Neuronal stem cell (in vitro differentiated cells): ENCODE data around the gene TSHZ1.
A peak's percentile ranks its signal among the peaks of the same experiment; 100 is the strongest.

Experiments used
- DNase-seq: peaks from one replicate; pipeline ENCODE4 v3.0.0-alpha.2; 2013; ENCODE audit warnings: low spot score
- H2AFZ ChIP-seq: one replicate; pipeline ENCODE4 v1.6.1; 2013; ENCODE audit warnings: mild to moderate bottlenecking, low read length, inconsistent platforms
- H2AK5ac ChIP-seq: 2 replicates; pipeline ENCODE4 v1.6.1; 2013; ENCODE audit warnings: low read depth, mild to moderate bottlenecking, inconsistent platforms, low read length, moderate library complexity, mixed read lengths
- H2BK120ac ChIP-seq: 2 replicates; pipeline ENCODE4 v1.6.1; 2013; ENCODE audit warnings: low read depth, mild to moderate bottlenecking, inconsistent platforms, low read length, moderate library complexity, mixed read lengths
- H2BK12ac ChIP-seq: one replicate; pipeline ENCODE4 v1.6.1; 2013; ENCODE audit warnings: low read length, inconsistent platforms
- H2BK15ac ChIP-seq: 2 replicates; pipeline ENCODE4 v1.6.1; 2013; ENCODE audit warnings: mild to moderate bottlenecking, low read length, inconsistent platforms, mixed read lengths
- H2BK5ac ChIP-seq: one replicate; pipeline ENCODE4 v1.6.1; 2013; ENCODE audit warnings: inconsistent platforms, mild to moderate bottlenecking, low read length, moderate library complexity
- H3K14ac ChIP-seq: one replicate; pipeline ENCODE4 v1.6.1; 2013; ENCODE audit warnings: low read length, inconsistent platforms
- H3K18ac ChIP-seq: 2 replicates; pipeline ENCODE4 v1.6.1; 2013; ENCODE audit warnings: low read length, inconsistent platforms
- H3K23ac ChIP-seq: 2 replicates; pipeline ENCODE4 v1.6.1; 2013; ENCODE audit warnings: low read depth, mild to moderate bottlenecking, mixed read lengths, low read length, inconsistent platforms; ENCODE audit not compliant: poor library complexity
- H3K27ac ChIP-seq: replicated peaks from 3 replicates; pipeline ENCODE4 v1.5.1; 2013; ENCODE audit warnings: low read length, inconsistent platforms
- H3K27me3 ChIP-seq, 3 experiments: 2 replicates each; pipeline ENCODE4 v1.6.1; 2013; ENCODE audit warnings: low read length in 3 of 3, mild to moderate bottlenecking in 2 of 3, inconsistent platforms in 1 of 3, low read depth in 1 of 3, mixed read lengths in 1 of 3, moderate library complexity in 1 of 3; ENCODE audit not compliant: control insufficient read depth in 3 of 3, insufficient read depth in 3 of 3
- H3K36me3 ChIP-seq, 2 donors: replicated peaks in 1 of 2; 2 replicates each; pipeline ENCODE4 v1.6.1; 2013; ENCODE audit warnings: low read length in 2 of 2; ENCODE audit not compliant: control insufficient read depth in 2 of 2, insufficient read depth in 2 of 2
- H3K4ac ChIP-seq: 2 replicates; pipeline ENCODE4 v1.6.1; 2013; ENCODE audit warnings: inconsistent platforms, mild to moderate bottlenecking, low read length, moderate library complexity
- H3K4me1 ChIP-seq, 2 donors: 1 replicate in 1 of 2; 2 replicates in 1 of 2; pipeline ENCODE4 v1.6.1; 2013; ENCODE audit warnings: low read length in 2 of 2, low read depth in 1 of 2; ENCODE audit not compliant: control insufficient read depth in 2 of 2, insufficient read depth in 1 of 2
- H3K4me2 ChIP-seq: one replicate; pipeline ENCODE4 v1.6.1; 2013; ENCODE audit warnings: mild to moderate bottlenecking, low read length, inconsistent platforms; ENCODE audit not compliant: insufficient read depth, poor library complexity, severe bottlenecking
- H3K4me3 ChIP-seq, 2 donors: 2 replicates each; pipeline ENCODE4 v1.5.1; 2013; ENCODE audit warnings: low read length in 2 of 2, mild to moderate bottlenecking in 2 of 2, inconsistent platforms in 1 of 2, moderate library complexity in 1 of 2
- H3K79me1 ChIP-seq: one replicate; pipeline ENCODE4 v1.6.1; 2013; ENCODE audit warnings: low read depth, mild to moderate bottlenecking, inconsistent platforms, low read length, moderate library complexity
- H3K9ac ChIP-seq: one replicate; pipeline ENCODE4 v1.6.1; 2013; ENCODE audit warnings: mild to moderate bottlenecking, low read depth, low read length, inconsistent platforms; ENCODE audit not compliant: poor library complexity
- H3K9me3 ChIP-seq, 2 donors: replicated peaks in 1 of 2; 2 replicates each; pipeline versions ENCODE3 to v1.6.1; 2013; ENCODE audit warnings: low read length in 2 of 2, mild to moderate bottlenecking in 2 of 2, inconsistent platforms in 1 of 2, low read depth in 1 of 2, mixed read lengths in 1 of 2, moderate library complexity in 1 of 2; ENCODE audit not compliant: control insufficient read depth in 2 of 2, insufficient read depth in 1 of 2
- H4K8ac ChIP-seq: one replicate; pipeline ENCODE4 v1.6.1; 2013; ENCODE audit warnings: low read depth, mild to moderate bottlenecking, inconsistent platforms, low read length, moderate library complexity
- H4K91ac ChIP-seq: one replicate; pipeline ENCODE4 v1.6.1; 2013; ENCODE audit warnings: low read length, low read depth, mild to moderate bottlenecking, inconsistent platforms; ENCODE audit not compliant: poor library complexity
- WGBS, 2 donors: extraction: QIAGEN DNeasy Blood & Tissue Kit; methylation state at CpG; one replicate each; pipeline ENCODE4 v1.1.7; 2013; ENCODE audit warnings: missing lambda C conversion rate in 2 of 2, mixed read lengths in 1 of 2; ENCODE audit not compliant: insufficient read length in 2 of 2, insufficient replicate concordance in 1 of 2; ENCODE audit errors: extremely low coverage in 2 of 2; 5-methylcytosine and 5-hydroxymethylcytosine counted together

The TSHZ1 gene

DNA sequence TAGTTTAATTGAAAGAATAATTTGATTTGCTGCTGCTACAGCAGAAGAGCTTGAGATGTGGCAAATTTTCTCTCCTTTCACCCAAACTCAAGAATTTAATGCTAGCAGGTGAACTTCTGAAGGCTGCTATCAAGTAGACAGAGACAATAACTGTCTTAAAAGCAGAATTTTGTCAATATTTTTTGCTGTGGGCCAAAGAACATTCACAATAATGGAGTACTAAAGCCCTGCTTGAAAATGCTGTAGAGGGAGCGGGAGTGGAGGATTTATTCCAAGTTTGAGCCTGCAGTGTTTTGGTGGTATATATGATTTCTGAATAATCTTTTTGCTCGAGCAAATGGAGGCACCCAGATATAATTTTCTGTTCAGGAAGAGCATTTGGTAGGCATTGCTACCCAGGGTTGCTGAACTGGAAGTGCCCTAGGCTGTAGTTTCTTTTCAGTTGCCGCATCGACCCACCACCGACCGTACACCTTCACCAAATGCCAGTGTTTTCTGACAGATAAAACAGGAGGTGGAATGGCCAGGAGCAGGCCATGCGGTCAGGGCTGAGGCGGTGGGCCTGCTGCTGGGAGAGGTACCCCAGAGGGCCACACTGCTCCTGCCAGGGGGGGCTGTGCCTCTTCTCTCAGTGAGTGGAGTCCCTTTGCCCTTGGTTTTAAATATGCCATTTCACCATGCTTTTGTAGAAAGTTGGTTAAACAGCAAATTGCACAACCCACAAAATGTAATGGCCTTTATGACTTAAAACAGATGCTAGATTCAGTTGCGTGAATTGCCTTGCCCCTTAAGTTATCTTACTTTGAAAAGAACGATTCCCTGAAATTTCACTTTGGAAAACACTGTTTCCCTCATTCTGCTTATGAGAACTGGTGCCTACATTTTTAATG is 36.4 kb downstream of the TSHZ1 start:
- WGBS, 2 donors: no CpG with 5 or more reads among the region's 10 CpGs
- no peaks in the 10 kb centered on the region for H3K27me3 ChIP-seq
- no peak overlapping the region for H3K4me2 ChIP-seq
- H3K23ac ChIP-seq: no peak overlapping the region
- H3K4me1 ChIP-seq: no peaks in the 10 kb centered on the region
- no peak overlapping the region for H2BK15ac ChIP-seq
- no peaks in the 10 kb centered on the region for H3K36me3 ChIP-seq
- H2AK5ac ChIP-seq: no peak overlapping the region
- no peak overlapping the region for H3K27ac ChIP-seq
- no peaks in the 10 kb centered on the region for H3K79me1 ChIP-seq
- H4K91ac ChIP-seq: no peak overlapping the region
- H2BK120ac ChIP-seq: no peak overlapping the region
- no peak for DNase-seq
- no peak overlapping the region for H3K9ac ChIP-seq
- no peak overlapping the region for H2AFZ ChIP-seq
- H3K4me3 ChIP-seq: no peak overlapping the region
- H3K18ac ChIP-seq: no peak overlapping the region
- no peak overlapping the region for H2BK5ac ChIP-seq
- H3K9me3 ChIP-seq: no peaks in the 10 kb centered on the region
- no peak overlapping the region for H4K8ac ChIP-seq
- H3K4ac ChIP-seq: no peak overlapping the region
- no peak overlapping the region for H2BK12ac ChIP-seq
- H3K14ac ChIP-seq: no peak overlapping the region

DNA sequence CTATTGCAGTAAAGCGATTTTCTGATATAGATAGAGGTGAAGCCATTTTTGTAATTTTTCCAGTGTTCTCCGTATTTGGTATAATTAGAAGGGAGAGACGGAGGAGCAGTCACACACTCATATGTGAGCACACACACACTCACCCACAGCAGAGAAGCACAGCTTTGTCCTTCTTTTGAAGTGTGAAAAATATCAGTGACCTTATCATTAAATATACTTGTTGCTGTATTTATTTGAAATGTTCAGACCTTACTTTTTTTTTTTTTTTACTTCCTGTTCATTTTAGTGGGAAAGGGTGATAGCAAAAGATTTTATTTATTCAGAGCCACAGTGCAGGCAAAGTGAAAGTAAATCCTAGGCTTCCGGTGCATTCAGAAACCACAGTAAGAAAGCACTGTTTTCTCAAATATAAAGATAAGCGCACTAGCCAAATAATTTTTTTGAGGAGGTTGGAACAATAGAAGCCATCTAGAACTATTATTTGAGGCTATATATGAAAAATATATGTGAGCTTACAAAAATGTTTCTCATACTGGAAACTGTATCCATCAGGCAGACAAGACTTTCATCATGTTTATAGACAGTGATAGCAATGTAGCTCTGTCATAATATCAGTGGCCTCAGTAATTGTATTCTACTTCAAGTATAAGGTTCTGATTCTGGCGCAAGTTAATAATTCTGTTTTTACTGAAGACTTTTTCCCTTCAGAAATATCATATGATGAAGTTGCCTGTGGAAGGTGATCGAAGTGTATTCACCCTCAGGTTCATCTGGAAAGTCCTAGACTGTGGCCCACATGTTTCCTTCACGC is 37.2 kb downstream of the TSHZ1 start:
- no CpG with 5 or more reads among the region's 8 CpGs for WGBS, 2 donors
- H3K18ac ChIP-seq: no peak overlapping the region
- H3K36me3 ChIP-seq: no peaks in the 10 kb centered on the region
- no peak overlapping the region for H2BK12ac ChIP-seq
- no peak overlapping the region for H2BK120ac ChIP-seq
- no peak overlapping the region for H2AFZ ChIP-seq
- H2AK5ac ChIP-seq: no peak overlapping the region
- no peak overlapping the region for H3K23ac ChIP-seq
- no peak for DNase-seq
- H4K91ac ChIP-seq: no peak overlapping the region
- H2BK15ac ChIP-seq: no peak overlapping the region
- H3K4me3 ChIP-seq: no peak overlapping the region
- H3K79me1 ChIP-seq: no peaks in the 10 kb centered on the region
- no peak overlapping the region for H3K27ac ChIP-seq
- no peak overlapping the region for H3K4ac ChIP-seq
- H3K9ac ChIP-seq: no peak overlapping the region
- H3K9me3 ChIP-seq: no peaks in the 10 kb centered on the region
- no peak overlapping the region for H4K8ac ChIP-seq
- no peak overlapping the region for H2BK5ac ChIP-seq
- H3K4me2 ChIP-seq: no peak overlapping the region
- no peak overlapping the region for H3K14ac ChIP-seq
- no peaks in the 10 kb centered on the region for H3K27me3 ChIP-seq
- H3K4me1 ChIP-seq: no peaks in the 10 kb centered on the region

DNA sequence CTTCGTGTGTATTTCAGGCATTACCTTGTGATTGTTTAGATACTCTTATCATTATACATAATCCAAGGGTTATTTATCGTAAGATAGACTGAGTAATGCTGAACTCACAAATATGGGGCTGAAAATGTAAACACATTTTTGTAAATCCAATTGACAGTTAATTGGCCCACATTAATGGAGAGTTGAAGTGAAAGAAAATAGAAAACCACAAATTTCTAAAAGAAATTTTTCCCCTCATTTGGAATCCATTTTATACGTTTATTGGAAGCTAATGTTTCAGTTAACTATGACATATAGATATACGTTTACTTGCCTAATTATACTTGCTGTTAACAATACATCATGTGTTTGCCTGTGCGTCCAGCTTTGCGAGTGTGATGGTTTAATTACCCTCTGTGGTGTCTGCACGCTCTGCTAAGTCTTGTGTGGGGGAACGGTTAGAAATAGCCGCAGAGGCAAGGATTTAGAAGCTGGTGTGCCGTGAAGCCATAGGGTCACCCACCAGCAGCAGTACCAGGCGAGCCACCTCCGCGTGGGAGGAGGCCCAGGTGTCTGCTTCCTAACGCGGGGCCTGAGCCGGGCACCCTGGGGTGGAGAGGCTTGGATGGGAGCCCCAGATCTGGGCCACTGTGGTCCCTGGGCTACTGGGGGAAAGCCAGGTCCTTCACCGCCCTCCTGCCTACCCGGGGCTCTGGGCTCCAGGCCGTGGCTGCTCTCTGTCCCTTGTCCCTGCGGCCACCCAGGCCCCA is 38.0 kb downstream of the TSHZ1 start:
- H2BK15ac ChIP-seq: no peak overlapping the region
- no peak overlapping the region for H2AFZ ChIP-seq
- no peak overlapping the region for H3K4ac ChIP-seq
- no peaks in the 10 kb centered on the region for H3K27me3 ChIP-seq
- no peak overlapping the region for H3K4me2 ChIP-seq
- no peak overlapping the region for H2BK5ac ChIP-seq
- no peaks in the 10 kb centered on the region for H3K36me3 ChIP-seq
- H4K91ac ChIP-seq: no peak overlapping the region
- H3K18ac ChIP-seq: peak overlapping the region; percentile 71
- H3K4me3 ChIP-seq: no peak overlapping the region
- H3K14ac ChIP-seq: peak overlapping the region; percentile 17
- H2BK12ac ChIP-seq: no peak overlapping the region
- no peak overlapping the region for H4K8ac ChIP-seq
- no peaks in the 10 kb centered on the region for H3K4me1 ChIP-seq
- no peak overlapping the region for H2BK120ac ChIP-seq
- no peak overlapping the region for H3K9ac ChIP-seq
- peak overlapping the region; percentile 70 for H2AK5ac ChIP-seq
- WGBS, 2 donors: no CpG with 5 or more reads among the region's 20 CpGs
- H3K27ac ChIP-seq: no peak overlapping the region
- no peaks in the 10 kb centered on the region for H3K9me3 ChIP-seq
- H3K23ac ChIP-seq: no peak overlapping the region
- no peak for DNase-seq
- H3K79me1 ChIP-seq: no peaks in the 10 kb centered on the region

DNA sequence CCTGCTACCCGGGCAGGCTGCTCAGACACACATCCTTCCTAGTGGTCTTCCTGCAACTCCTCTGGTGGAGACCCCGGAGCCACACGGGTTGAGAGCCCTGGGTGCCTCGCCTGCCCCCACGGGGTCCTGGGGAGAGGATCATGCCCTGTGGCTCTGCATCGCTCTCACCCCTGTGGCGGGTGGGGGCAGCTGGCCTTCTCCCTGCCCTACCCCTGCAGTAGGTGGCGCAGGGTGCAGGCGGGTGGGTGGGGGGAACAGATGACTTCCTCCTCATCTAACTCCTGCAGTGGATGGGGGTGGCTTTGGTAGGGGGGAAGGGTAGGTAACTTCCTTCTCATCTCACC is 38.5 kb downstream of the TSHZ1 start:
- no peaks in the 10 kb centered on the region for H3K9me3 ChIP-seq
- H2BK15ac ChIP-seq: no peak overlapping the region
- no peaks in the 10 kb centered on the region for H3K27me3 ChIP-seq
- no peak overlapping the region for H3K4me3 ChIP-seq
- H3K18ac ChIP-seq: peak overlapping the region; percentile 71
- H2AFZ ChIP-seq: no peak overlapping the region
- no peak overlapping the region for H3K9ac ChIP-seq
- H3K27ac ChIP-seq: no peak overlapping the region
- no peak overlapping the region for H2BK120ac ChIP-seq
- peak overlapping the region; percentile 17 for H3K14ac ChIP-seq
- H4K8ac ChIP-seq: no peak overlapping the region
- peak overlapping the region; percentile 26 for H2AK5ac ChIP-seq
- no peak overlapping the region for H2BK5ac ChIP-seq
- no peak for DNase-seq
- no peaks in the 10 kb centered on the region for H3K36me3 ChIP-seq
- WGBS, 2 donors: no CpG with 5 or more reads among the region's 9 CpGs
- H3K4me2 ChIP-seq: no peak overlapping the region
- H3K79me1 ChIP-seq: no peaks in the 10 kb centered on the region
- no peak overlapping the region for H4K91ac ChIP-seq
- H3K4me1 ChIP-seq: no peaks in the 10 kb centered on the region
- H3K4ac ChIP-seq: no peak overlapping the region
- no peak overlapping the region for H2BK12ac ChIP-seq
- no peak overlapping the region for H3K23ac ChIP-seq
